A549 (cell line): Measurements from ENCODE around the gene PPP6R3.

Experiments used
- CHD2 ChIP-seq: fragments of 150-350 bp; IDR thresholded peaks from 2 replicates; pipeline ENCODE4 v1.6.1; 2014; ENCODE audit warnings: low read length; ENCODE audit not compliant: partially characterized antibody
- EP300 ChIP-seq, 2 experiments: fragments of >200 bp; sonication (Bioruptor Twin); formaldehyde crosslinking; IDR thresholded peaks; 2 replicates in 1 of 2; 3 replicates in 1 of 2; pipeline ENCODE4 v1.6.1; 2016 to 2017
- JUN ChIP-seq, 2 experiments: fragments of >200 bp; sonication (Bioruptor Twin); formaldehyde crosslinking; IDR thresholded peaks; 2 replicates in 1 of 2; 3 replicates in 1 of 2; pipeline ENCODE4 v1.6.1; 2016 to 2017
- RFX5 ChIP-seq: fragments of 450-650 bp; IDR thresholded peaks from 2 replicates; pipeline ENCODE4 v1.7.1; 2014; ENCODE audit warnings: antibody characterized with exemption, mild to moderate bottlenecking, moderate library complexity
- RNF2 ChIP-seq: fragments of 200-600 bp; sonication (generic); IDR thresholded peaks from 2 replicates; pipeline ENCODE4 v1.6.1; 2016; ENCODE audit warnings: low read depth, mild to moderate bottlenecking, antibody characterized with exemption, moderate library complexity, borderline replicate concordance
- TF ChIP-seq, protein P1 (sequence below): fragments of >200 bp; sonication (Bioruptor Twin); formaldehyde crosslinking; IDR thresholded peaks from 3 replicates; pipeline ENCODE4 v1.5.1; 2016

DNA sequence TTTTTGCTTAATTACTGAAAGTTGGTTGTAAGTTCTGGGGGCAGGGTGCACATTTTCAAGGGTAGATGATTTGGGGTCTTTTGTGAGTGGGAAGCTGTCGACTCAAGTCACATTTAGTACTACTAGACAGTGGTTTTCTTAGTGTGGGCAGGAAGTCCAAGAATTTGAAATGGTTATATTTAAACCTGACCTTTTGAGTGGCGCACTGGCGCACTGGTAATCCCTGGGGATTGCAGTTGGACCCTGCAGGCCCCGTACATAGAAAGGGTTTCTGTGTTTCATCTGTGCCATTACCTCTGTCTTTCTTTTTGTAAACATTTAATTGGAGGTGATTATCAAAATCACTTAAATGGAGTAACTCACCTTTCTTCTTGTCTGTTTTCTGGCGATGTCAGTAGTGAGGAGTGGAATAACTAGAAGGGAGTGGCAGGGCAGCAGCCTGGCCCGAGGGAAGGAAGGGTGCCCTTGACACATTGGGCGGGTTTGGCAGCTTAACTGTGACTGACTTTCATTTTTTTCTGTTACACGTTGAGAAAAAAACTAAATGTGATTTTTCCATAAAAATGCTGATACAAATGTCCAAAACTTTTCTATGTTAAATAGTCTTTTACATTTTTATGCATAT lies 122.0 kb downstream of the PPP6R3 start:
- TF ChIP-seq, protein P1, sequence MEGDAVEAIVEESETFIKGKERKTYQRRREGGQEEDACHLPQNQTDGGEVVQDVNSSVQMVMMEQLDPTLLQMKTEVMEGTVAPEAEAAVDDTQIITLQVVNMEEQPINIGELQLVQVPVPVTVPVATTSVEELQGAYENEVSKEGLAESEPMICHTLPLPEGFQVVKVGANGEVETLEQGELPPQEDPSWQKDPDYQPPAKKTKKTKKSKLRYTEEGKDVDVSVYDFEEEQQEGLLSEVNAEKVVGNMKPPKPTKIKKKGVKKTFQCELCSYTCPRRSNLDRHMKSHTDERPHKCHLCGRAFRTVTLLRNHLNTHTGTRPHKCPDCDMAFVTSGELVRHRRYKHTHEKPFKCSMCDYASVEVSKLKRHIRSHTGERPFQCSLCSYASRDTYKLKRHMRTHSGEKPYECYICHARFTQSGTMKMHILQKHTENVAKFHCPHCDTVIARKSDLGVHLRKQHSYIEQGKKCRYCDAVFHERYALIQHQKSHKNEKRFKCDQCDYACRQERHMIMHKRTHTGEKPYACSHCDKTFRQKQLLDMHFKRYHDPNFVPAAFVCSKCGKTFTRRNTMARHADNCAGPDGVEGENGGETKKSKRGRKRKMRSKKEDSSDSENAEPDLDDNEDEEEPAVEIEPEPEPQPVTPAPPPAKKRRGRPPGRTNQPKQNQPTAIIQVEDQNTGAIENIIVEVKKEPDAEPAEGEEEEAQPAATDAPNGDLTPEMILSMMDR = no peak
- TF ChIP-seq RFX5 (no peak), EP300 (IDR thresholded peaks at IDR 0.05) (no peak), CHD2 (no peak), RNF2 (no peak), JUN (IDR thresholded peaks at IDR 0.05) (no peak)
